ENCODE measurements around the gene PAXIP1. TPM values are rescaled to one million over a fixed set of nuclear protein-coding genes. Genes with fewer than 3 reads are reported as not detected.
"Not testable (repeated sequence)": the region's sequence is repeated elsewhere in the genome, so short reads cannot be mapped to it uniquely, and the experiment has no call there.

PAXIP1 gene
- total and polyA plus RNA-seq, 2 donors: 20.9 to 24.8 TPM

GRCh38 chr7:154942691-154943090 lies 60.2 kb downstream of the PAXIP1 start:
- no peak overlapping the region for H3K27ac ChIP-seq (ENCODE audit: low read depth in 1 of 2, low read length in 1 of 2)
- no peak for DNase-seq (ENCODE audit: low read depth in 6 of 9, low spot score in 9 of 9)
- no peaks in the 10 kb centered on the region for H3K27me3 ChIP-seq (ENCODE audit: control insufficient read depth in 2 of 2, insufficient read depth in 1 of 2, low read length in 1 of 2)
- no peaks in the 10 kb centered on the region for H3K9me3 ChIP-seq (ENCODE audit: control insufficient read depth in 2 of 2, insufficient read depth in 1 of 2, low read length in 1 of 2)
- H3K36me3 ChIP-seq (ENCODE audit: control insufficient read depth in 2 of 2, insufficient read depth in 2 of 2, low read length in 1 of 2): peaks cover 37 to 41% of the 10 kb centered on the region in 2 donors
- H3K4me1 ChIP-seq (ENCODE audit: control insufficient read depth in 2 of 2, insufficient read depth in 2 of 2, low read length in 2 of 2): no peaks in the 10 kb centered on the region
- no peak overlapping the region for H3K4me3 ChIP-seq (ENCODE audit: low read length in 2 of 2)
- 98% methylated on average over 2 of the region's 2 CpGs for WGBS

GRCh38 chr7:154937837-154938236 lies 65.1 kb downstream of the PAXIP1 start:
- WGBS: 95% methylated on average over 1 of the region's 1 CpG
- Histone ChIP-seq H3K27me3 (ENCODE audit: control insufficient read depth in 2 of 2, insufficient read depth in 1 of 2, low read length in 1 of 2) (no peaks in the 10 kb centered on the region), H3K4me3 (ENCODE audit: low read length in 2 of 2) (no peak overlapping the region), H3K4me1 (ENCODE audit: control insufficient read depth in 2 of 2, insufficient read depth in 2 of 2, low read length in 2 of 2) (no peaks in the 10 kb centered on the region), H3K9me3 (ENCODE audit: control insufficient read depth in 2 of 2, insufficient read depth in 1 of 2, low read length in 1 of 2) (peaks cover 7 to 16% of the 10 kb centered on the region in 2 donors), H3K36me3 (ENCODE audit: control insufficient read depth in 2 of 2, insufficient read depth in 2 of 2, low read length in 1 of 2) (peaks cover 0 to 5% of the 10 kb centered on the region in 2 donors), H3K27ac (ENCODE audit: low read depth in 1 of 2, low read length in 1 of 2) (no peak overlapping the region)
- no peak for DNase-seq (ENCODE audit: low read depth in 6 of 9, low spot score in 9 of 9)

- peaks cover 7 to 20% of the 10 kb centered on the region in 2 donors for H3K9me3 ChIP-seq (ENCODE audit: control insufficient read depth in 2 of 2, insufficient read depth in 1 of 2, low read length in 1 of 2)
- H3K27me3 ChIP-seq (ENCODE audit: control insufficient read depth in 2 of 2, insufficient read depth in 1 of 2, low read length in 1 of 2); H3K27ac ChIP-seq (ENCODE audit: low read depth in 1 of 2, low read length in 1 of 2); H3K4me1 ChIP-seq (ENCODE audit: control insufficient read depth in 2 of 2, insufficient read depth in 2 of 2, low read length in 2 of 2); H3K36me3 ChIP-seq (ENCODE audit: control insufficient read depth in 2 of 2, insufficient read depth in 2 of 2, low read length in 1 of 2); DNase-seq (ENCODE audit: low read depth in 6 of 9, low spot score in 9 of 9); H3K4me3 ChIP-seq (ENCODE audit: low read length in 2 of 2): not testable (repeated sequence)
- WGBS: 96% methylated on average over 5 of the region's 5 CpGs
Measured at GRCh38 chr7:154934353-154934952, 68.5 kb downstream of the PAXIP1 start.

- H3K36me3 ChIP-seq (ENCODE audit: control insufficient read depth in 2 of 2, insufficient read depth in 2 of 2, low read length in 1 of 2): peaks cover 0 to 6% of the 10 kb centered on the region in 2 donors
- no peak for DNase-seq (ENCODE audit: low read depth in 6 of 9, low spot score in 9 of 9)
- WGBS: 96% methylated on average over 2 of the region's 2 CpGs
- peaks cover 7 to 20% of the 10 kb centered on the region in 2 donors for H3K9me3 ChIP-seq (ENCODE audit: control insufficient read depth in 2 of 2, insufficient read depth in 1 of 2, low read length in 1 of 2)
- peaks cover 11 to 18% of the 10 kb centered on the region in 2 donors for H3K4me1 ChIP-seq (ENCODE audit: control insufficient read depth in 2 of 2, insufficient read depth in 2 of 2, low read length in 2 of 2)
- H3K27ac ChIP-seq (ENCODE audit: low read depth in 1 of 2, low read length in 1 of 2): no peak overlapping the region
- H3K4me3 ChIP-seq (ENCODE audit: low read length in 2 of 2): no peak overlapping the region
- H3K27me3 ChIP-seq (ENCODE audit: control insufficient read depth in 2 of 2, insufficient read depth in 1 of 2, low read length in 1 of 2): no peaks in the 10 kb centered on the region
Measured at GRCh38 chr7:154931906-154932305, 71.0 kb downstream of the PAXIP1 start.

GRCh38 chr7:154929006-154929726 lies 73.8 kb downstream of the PAXIP1 start:
- H3K4me1 ChIP-seq (ENCODE audit: control insufficient read depth in 2 of 2, insufficient read depth in 2 of 2, low read length in 2 of 2): peaks cover 11 to 18% of the 10 kb centered on the region in 2 donors
- H3K27ac ChIP-seq (ENCODE audit: low read depth in 1 of 2, low read length in 1 of 2): peak overlapping the region in 1 of 2 donors; percentile 97
- peaks cover 0 to 6% of the 10 kb centered on the region in 2 donors for H3K36me3 ChIP-seq (ENCODE audit: control insufficient read depth in 2 of 2, insufficient read depth in 2 of 2, low read length in 1 of 2)
- peaks cover 4 to 14% of the 10 kb centered on the region in 2 donors for H3K9me3 ChIP-seq (ENCODE audit: control insufficient read depth in 2 of 2, insufficient read depth in 1 of 2, low read length in 1 of 2)
- H3K27me3 ChIP-seq (ENCODE audit: control insufficient read depth in 2 of 2, insufficient read depth in 1 of 2, low read length in 1 of 2): peaks cover 2% of the 10 kb centered on the region in 2 donors
- peak in 1 of 9 donors; percentile 6 for DNase-seq (ENCODE audit: low read depth in 6 of 9, low spot score in 9 of 9)
- 75% methylated on average over 9 of the region's 9 CpGs for WGBS
- peak overlapping the region; percentile 71 to 85 for H3K4me3 ChIP-seq (ENCODE audit: low read length in 2 of 2)

GRCh38 chr7:154928136-154929005 lies 74.6 kb downstream of the PAXIP1 start:
- H3K4me3 ChIP-seq (ENCODE audit: low read length in 2 of 2): peak overlapping the region; percentile 71 to 85
- peak overlapping the region; percentile 97 for H3K27ac ChIP-seq (ENCODE audit: low read depth in 1 of 2, low read length in 1 of 2)
- peaks cover 11 to 18% of the 10 kb centered on the region in 2 donors for H3K4me1 ChIP-seq (ENCODE audit: control insufficient read depth in 2 of 2, insufficient read depth in 2 of 2, low read length in 2 of 2)
- peaks cover 0 to 6% of the 10 kb centered on the region in 2 donors for H3K9me3 ChIP-seq (ENCODE audit: control insufficient read depth in 2 of 2, insufficient read depth in 1 of 2, low read length in 1 of 2)
- H3K36me3 ChIP-seq (ENCODE audit: control insufficient read depth in 2 of 2, insufficient read depth in 2 of 2, low read length in 1 of 2): peaks cover 0 to 6% of the 10 kb centered on the region in 2 donors
- H3K27me3 ChIP-seq (ENCODE audit: control insufficient read depth in 2 of 2, insufficient read depth in 1 of 2, low read length in 1 of 2): peaks cover 2% of the 10 kb centered on the region in 2 donors
- 6% methylated on average over 17 of the region's 17 CpGs for WGBS
- peak; percentile 84 to 100 (median 98) for DNase-seq (ENCODE audit: low read depth in 6 of 9, low spot score in 9 of 9)

GRCh38 chr7:154927624-154928125 lies 75.2 kb downstream of the PAXIP1 start:
- DNase-seq (ENCODE audit: low read depth in 6 of 9, low spot score in 9 of 9): peak; percentile 60 to 95 (median 86)
- peak overlapping the region; percentile 97 for H3K27ac ChIP-seq (ENCODE audit: low read depth in 1 of 2, low read length in 1 of 2)
- under 1% methylated on average over 5 of the region's 5 CpGs for WGBS
- peaks cover 0 to 2% of the 10 kb centered on the region in 2 donors for H3K9me3 ChIP-seq (ENCODE audit: control insufficient read depth in 2 of 2, insufficient read depth in 1 of 2, low read length in 1 of 2)
- peaks cover 2% of the 10 kb centered on the region in 2 donors for H3K27me3 ChIP-seq (ENCODE audit: control insufficient read depth in 2 of 2, insufficient read depth in 1 of 2, low read length in 1 of 2)
- peak overlapping the region; percentile 71 to 85 for H3K4me3 ChIP-seq (ENCODE audit: low read length in 2 of 2)
- H3K36me3 ChIP-seq (ENCODE audit: control insufficient read depth in 2 of 2, insufficient read depth in 2 of 2, low read length in 1 of 2): peaks cover 0 to 6% of the 10 kb centered on the region in 2 donors
- H3K4me1 ChIP-seq (ENCODE audit: control insufficient read depth in 2 of 2, insufficient read depth in 2 of 2, low read length in 2 of 2): peaks cover 11 to 18% of the 10 kb centered on the region in 2 donors

- not testable (repeated sequence) for DNase-seq (ENCODE audit: low read depth in 6 of 9, low spot score in 9 of 9); H3K36me3 ChIP-seq (ENCODE audit: control insufficient read depth in 2 of 2, insufficient read depth in 2 of 2, low read length in 1 of 2); H3K4me3 ChIP-seq (ENCODE audit: low read length in 2 of 2); H3K4me1 ChIP-seq (ENCODE audit: control insufficient read depth in 2 of 2, insufficient read depth in 2 of 2, low read length in 2 of 2); H3K27ac ChIP-seq (ENCODE audit: low read depth in 1 of 2, low read length in 1 of 2); H3K9me3 ChIP-seq (ENCODE audit: control insufficient read depth in 2 of 2, insufficient read depth in 1 of 2, low read length in 1 of 2)
- peaks cover 2 to 16% of the 10 kb centered on the region in 2 donors for H3K27me3 ChIP-seq (ENCODE audit: control insufficient read depth in 2 of 2, insufficient read depth in 1 of 2, low read length in 1 of 2)
- 90% methylated on average over 2 of the region's 2 CpGs for WGBS
Measured at GRCh38 chr7:154922472-154922871, 80.5 kb downstream of the PAXIP1 start.

Measured in thymus (tissue), 11 donors.